T47D (cell line): ENCODE data around the gene GPAM.

Experiments
- DNase-seq, 2 experiments: peaks; one replicate each; pipeline versions ENCODE4 v3.0.0 to v3.0.0-alpha.2; 2011 to 2012; ENCODE audit warnings: low read depth in 1 of 2, low spot score in 1 of 2
- JUND ChIP-seq: IDR thresholded peaks from 2 replicates; pipeline ENCODE4 v1.6.1; 2012; ENCODE audit warnings: low read depth
- in situ Hi-C: cut with HindIII; loops from 2 replicates; pipeline ENCODE4 v1.10.0; 2016; ENCODE audit warnings: low sequenced_read_pairs, low pct_unique_long_range_greater_than_20kb

GPAM gene

DNA sequence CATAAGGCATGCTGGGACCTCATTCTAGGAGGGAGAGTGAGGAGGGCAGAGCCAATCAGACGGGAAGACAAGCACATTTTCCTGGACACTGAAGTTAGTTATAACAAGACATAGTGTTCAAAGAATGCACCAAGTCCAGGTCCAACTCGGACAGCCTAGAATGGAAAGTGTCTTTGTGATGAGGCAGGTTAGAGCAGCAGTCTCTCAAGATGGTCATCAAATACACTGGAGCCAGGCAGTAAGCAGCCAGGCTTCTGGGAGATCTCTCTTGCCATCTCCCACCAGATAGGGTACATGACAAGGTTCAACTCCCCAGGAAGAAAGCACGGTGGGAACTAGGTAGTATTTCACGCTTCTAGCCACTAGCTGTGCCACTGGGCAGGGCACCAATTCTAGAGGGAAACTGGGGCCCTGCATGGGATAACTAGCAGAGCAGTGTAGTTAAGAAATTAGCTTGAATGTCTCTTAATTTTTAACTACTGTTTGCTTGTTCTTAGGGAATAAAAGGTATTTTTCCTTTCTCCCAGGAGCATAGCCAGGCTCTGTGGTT is 7.6 kb upstream of the GPAM start:
- TF ChIP-seq JUND: no peak
- in situ Hi-C loops: no loop called here
- no peak for DNase-seq

DNA sequence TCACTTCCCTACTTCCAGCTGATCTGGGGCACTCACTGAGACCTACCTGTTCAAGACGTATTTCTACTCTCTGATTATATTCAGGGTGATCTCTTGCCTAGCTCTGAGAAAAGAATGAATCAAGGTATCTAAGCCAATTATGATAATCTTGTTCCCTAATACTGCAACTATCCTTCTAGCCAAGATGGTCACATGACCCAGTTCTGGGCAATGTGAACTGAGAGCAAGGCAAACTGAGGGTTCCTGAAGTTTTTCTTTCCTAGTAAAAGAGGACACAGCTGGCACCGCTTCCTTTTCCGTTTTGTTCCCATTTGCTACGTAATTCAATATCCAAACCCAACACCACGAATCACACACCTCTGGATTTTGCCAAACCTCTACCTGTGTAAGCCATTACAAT is 5.9 kb upstream of the GPAM start:
- DNase-seq: no peak
- no peak for TF ChIP-seq JUND

DNA sequence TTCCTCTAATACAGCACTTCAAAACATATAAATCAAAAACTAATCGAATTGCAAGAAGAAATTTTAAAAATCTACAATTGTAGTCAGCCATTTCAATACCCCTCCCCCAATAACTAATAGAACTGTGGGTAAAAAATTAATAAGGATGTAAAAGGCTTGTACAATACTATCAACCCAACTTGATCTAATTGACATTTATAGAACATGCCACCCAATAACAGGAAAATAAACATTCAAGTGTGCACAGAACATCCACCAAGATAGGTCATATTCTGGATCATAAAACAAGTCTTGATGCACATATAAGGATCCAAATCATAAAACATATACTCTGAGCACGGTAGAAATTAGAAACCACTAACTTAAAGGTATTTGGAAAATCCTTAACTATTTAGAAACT is 4.0 kb upstream of the GPAM start:
- in situ Hi-C loops: no loop called here
- no peak for TF ChIP-seq JUND
- no peak for DNase-seq

More for the DNA sequence above, 5.9 kb upstream of the GPAM start:
- in situ Hi-C loops: no loop called here

DNA sequence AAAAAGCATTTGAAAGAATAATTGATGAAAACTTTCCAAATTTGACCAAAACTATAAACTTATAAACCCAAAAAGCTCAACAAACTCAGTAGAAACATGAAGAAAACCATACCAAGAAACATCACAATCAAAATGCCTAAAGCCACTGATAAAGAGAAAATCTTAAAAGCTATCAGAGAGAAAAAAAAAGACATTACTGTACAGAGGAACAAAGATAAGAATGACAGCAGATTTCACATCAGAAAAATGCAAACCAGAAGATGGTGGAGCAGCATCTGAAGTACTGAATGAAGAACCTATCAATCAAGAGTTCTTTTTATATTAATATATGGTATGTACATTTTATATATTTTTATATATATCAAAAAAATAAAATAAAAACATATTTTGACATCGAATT is 2.4 kb upstream of the GPAM start:
- in situ Hi-C loops: no loop called here
- DNase-seq: no peak
- no peak for TF ChIP-seq JUND

DNA sequence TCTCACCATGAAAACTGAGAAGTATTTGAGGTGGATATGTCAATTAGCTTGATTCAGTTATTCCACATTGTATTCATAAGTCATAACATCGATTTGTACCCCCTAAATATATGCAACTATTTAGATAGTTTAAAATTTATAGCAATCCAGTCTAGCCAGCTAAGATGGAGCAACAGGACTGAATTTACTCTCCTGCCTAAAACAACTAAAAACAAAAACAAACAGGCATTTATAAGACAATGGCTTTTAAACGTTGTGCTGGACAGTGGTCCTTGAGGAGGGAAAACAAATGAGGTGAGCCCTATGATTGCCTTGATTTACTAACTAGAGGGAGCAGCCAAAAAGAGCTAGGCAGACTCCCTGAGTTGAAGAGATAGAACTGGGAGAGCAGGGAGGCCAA is 814 bp upstream of the GPAM start:
- in situ Hi-C loops: no loop called here
- TF ChIP-seq JUND: no peak
- DNase-seq: no peak

DNA sequence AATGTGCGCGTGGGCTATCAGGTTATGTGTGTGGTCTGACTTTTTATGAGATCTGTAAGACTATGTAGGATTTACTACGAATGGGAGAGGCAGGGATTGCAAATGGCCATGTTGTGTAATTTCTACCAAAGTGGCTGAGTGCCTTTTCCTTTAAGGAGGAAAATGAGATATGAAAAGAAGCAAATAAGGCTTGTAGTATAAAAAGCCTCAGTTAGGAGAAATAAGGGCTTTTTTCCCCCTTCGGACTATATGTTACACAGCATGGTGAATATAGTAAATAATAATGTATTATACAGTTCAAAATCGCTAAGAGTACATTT is 447 bp upstream of the GPAM start:
- DNase-seq: no peak
- in situ Hi-C loops: no loop called here
- no peak for TF ChIP-seq JUND

DNA sequence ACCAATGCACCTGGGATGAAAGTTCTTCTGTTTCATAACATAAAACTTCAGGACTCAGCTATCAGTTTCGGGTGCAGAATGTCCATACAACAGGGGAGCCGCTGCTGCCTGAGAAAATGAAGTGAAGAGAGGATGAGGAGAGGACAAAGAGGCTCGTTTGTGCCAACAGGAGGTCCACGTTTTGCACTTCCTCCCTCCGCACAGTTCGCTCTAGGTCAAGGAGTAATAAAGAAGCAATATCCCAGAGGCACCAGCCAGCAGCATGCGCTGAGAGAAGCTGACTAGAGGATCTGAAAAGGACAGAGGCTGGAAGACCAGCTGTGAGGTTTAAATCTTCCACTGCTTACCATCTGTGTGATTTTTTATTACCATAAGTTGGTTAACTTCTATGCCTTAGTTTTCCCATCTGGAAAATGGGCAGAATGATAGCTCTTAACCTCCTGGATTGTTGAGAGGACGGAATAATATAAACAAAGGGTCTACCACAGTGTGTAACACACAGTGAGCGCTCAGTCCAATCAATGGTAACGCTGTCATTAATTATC is 709 bp downstream of the GPAM start:
- no peak for DNase-seq
- in situ Hi-C loops: no loop called here
- no peak for TF ChIP-seq JUND

DNA sequence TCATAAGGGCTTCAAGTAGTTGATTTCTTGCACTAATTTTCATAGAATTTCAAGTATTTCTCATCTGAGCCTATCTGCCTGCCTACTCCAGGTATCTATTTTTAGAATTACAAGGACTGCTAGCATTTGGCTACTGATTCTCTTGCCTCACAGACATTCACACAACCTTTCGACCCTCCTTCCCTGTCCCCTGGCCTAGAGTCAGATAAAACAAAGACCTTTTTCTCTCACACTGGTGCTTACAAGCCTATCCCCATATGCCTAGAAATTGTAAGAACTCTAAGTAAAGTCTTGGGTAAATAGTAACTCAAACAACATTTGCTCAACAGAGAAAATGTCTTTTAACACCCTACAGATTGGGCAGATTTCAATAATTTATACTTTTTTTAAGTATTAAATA is 6.3 kb downstream of the GPAM start:
- no peak for TF ChIP-seq JUND
- no peak for DNase-seq
- in situ Hi-C loops: no loop called here

DNA sequence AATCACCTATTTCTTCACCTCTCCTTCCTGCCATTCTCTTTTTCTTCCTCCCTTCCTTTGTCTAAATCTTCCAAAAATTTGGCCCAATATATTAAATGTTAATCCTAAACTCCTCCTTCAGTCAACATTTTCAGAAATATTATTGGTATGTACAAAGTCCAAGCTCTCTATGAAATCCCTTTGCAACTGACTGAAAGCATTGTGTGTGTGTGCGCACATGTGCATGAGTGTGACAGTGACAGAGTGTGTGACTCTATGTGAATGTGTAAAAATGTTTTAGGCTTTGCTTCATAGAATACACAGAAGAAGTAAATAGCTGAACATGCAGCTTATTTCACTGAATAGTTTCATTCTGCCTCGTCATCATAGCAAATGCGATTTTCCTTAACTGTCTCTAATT is 7.0 kb downstream of the GPAM start:
- in situ Hi-C loops: no loop called here
- TF ChIP-seq JUND: no peak
- DNase-seq: no peak

DNA sequence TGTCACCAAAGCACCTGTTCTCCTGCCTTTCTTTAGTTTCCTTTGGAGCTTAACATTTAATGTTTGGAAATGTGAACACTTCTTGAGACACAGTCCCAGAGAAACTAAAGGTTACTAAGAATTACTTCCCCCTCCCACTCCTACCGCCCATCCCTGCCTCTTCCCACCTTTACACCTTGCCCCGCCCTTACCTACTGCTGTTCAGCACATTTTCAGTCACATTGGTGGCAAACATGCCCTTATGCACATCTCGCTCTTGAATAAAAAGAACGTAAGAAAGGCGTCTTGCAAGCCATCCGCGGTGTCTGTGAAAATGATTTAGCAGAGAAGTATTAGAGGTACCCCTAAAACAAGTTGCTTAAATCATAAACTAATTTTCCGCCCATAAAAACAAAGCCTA is 8.2 kb downstream of the GPAM start:
- TF ChIP-seq JUND: no peak
- DNase-seq: no peak
- in situ Hi-C loops: no loop called here

DNA sequence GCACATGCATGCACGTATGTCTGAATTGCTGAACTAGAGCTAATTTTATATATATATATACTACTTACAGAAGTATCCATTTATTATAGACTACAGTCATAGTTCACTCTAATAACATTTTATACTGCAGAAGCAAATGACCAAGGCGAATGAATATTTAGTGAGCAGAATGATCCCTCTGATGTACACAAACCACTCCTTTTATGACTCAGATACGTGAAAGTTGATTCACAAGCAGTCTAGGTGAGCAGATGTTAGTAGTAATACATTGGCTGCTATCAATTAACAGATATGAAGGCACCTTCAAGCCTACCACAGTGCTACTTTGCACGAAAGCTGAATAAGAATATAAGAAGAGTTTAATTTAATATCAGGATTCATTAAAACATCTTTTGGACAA is 10.4 kb downstream of the GPAM start:
- no peak for DNase-seq
- in situ Hi-C loops: no loop called here
- no peak for TF ChIP-seq JUND

DNA sequence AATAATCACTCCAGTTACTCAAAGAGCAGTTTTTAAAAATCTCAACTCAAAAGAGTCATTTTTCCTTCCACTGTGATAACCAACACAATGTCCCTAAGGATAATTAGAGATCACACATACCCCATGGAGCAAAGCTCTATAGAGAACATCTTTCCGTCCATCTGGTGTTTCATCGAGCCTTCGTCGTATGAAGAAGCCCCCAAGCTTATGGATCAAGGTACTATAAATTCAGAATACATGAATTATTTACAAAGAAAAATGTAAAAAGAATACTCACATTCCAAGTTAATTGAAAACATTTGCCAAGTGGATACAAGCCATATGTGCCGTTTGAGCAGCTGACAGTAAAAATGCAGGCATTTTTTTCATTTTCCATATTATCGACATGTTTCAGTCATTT is 14.8 kb downstream of the GPAM start:
- TF ChIP-seq JUND: no peak
- in situ Hi-C loops: no loop called here
- DNase-seq: no peak

DNA sequence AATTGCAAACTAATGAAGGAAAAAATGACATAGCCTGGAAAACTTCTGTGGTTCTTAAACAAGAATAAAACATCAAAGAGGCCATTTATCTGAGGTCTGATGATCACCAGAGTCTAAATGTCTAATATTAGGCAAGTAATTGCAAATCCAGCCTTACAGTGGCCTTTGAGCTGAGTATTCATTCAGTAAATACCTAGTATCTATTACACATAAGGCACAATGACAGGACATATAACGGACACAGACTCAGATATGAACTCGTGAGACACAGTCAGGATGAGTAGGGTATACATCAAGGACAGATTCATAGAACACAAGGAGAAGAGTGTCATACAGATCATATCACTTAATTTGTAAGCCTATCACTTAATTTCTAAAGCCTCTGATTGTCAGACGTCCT is 16.8 kb downstream of the GPAM start:
- in situ Hi-C loops: no loop called here
- no peak for DNase-seq
- TF ChIP-seq JUND: no peak

DNA sequence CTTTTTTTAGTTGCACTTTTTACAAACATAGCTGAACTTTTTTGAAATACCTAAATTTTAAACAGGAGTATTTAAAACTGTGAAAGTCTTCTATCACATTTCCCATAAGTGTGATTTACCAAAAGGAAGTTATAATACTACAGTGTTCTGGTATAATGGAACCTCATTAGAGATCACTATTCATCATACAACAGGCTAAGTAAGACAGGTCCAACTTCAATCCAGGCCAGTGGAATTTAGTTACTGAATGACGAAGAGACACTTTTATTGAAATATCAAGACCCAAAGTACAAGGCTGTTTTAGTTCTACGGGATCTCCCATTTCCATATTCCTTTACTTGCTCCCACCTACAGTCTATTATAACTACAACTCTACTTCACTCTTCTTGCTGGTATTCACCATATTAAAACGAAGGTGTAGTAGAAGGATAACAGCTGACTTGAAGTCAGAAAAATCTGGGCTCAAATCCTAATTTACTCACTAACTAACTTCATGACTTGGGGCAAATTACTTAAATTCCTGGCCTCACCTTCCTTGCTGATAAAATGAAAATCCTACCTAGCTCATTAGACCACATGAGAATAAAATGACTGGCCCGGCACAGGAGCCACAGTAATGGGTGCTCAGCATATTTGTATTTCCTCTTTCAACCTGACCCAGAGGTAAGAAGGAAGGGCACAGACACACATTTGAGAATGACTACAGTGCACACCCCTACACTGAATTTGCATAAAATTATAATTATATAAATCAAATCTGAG is 21.6 kb downstream of the GPAM start:
- TF ChIP-seq JUND: no peak
- no peak for DNase-seq
- in situ Hi-C loops: no loop called here
